Inferior parietal cortex (tissue), 1 donor: Measurements from ENCODE around the gene XPO1.

Experiments used
- DNase-seq: peaks from one replicate; pipeline ENCODE4 v3.0.0-alpha.2; 2016; ENCODE audit errors: extremely low spot score

The XPO1 gene

DNA sequence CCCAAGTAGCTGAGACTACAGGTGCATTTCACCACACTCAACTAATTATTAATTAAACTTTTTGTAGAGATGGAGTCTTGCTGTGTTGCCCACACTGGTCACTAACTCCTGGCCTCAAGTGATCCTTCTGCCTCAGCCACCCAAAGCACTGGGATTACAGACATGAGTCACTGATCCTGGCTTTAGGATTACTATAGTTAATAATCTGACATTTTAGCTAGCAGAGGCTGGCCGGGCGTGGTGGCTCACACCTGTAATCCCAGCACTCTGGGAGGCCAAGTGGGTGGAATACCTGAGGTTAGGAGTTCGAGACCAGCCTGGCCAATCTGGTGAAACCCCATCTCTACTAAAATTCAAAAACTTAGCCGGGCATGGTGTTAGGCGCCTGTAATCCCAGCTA lies 106.8 kb downstream of the XPO1 start:
- no peak for DNase-seq
